ENCODE results near the gene MUC2. TPM values are rescaled to one million over a fixed set of nuclear protein-coding genes. Genes with fewer than 3 reads are reported as not detected.

Gene MUC2
- total RNA-seq, 2 donors from 2014 or later: under 0.01 TPM; not detected in 1

DNA sequence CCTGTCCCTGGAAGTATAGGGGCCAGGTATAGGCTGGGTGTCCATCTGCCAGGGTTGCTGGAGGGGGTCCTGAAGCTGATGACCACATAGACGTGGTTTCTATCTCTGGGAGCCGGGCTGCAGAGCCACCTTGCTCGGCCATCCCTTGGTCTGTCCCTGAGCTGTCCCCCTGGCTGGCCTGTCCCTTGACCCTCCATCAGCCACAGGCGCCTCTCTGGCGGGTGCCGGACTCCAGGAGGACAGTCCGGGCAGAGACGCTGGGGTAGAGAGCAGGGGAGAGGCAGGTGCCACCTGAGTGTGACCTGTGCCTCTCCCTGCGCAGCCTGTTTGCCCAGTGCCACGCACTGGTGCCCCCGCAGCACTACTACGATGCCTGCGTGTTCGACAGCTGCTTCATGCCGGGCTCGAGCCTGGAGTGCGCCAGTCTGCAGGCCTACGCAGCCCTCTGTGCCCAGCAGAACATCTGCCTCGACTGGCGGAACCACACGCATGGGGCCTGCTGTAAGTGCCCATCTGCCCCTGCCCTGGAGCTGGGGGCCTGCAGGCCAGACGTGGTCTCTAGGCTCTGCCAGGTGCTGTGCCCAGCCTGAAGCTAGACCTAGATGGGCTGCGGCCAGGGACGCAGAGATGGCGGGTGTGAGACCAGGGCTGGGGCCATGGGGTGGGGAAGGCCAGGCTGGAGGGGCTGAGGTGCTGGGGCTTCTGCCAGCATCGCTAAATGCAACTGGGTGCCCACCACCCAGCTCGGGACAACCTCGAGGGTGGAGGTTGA is 29.9 kb downstream of the MUC2 start:
- 81% methylated on average over 3 to 24 of the region's 28 CpGs for WGBS, 2 donors
- no peak for TF ChIP-seq POLR2A (IDR thresholded peaks at IDR 0.05)
- TF ChIP-seq, protein P1, sequence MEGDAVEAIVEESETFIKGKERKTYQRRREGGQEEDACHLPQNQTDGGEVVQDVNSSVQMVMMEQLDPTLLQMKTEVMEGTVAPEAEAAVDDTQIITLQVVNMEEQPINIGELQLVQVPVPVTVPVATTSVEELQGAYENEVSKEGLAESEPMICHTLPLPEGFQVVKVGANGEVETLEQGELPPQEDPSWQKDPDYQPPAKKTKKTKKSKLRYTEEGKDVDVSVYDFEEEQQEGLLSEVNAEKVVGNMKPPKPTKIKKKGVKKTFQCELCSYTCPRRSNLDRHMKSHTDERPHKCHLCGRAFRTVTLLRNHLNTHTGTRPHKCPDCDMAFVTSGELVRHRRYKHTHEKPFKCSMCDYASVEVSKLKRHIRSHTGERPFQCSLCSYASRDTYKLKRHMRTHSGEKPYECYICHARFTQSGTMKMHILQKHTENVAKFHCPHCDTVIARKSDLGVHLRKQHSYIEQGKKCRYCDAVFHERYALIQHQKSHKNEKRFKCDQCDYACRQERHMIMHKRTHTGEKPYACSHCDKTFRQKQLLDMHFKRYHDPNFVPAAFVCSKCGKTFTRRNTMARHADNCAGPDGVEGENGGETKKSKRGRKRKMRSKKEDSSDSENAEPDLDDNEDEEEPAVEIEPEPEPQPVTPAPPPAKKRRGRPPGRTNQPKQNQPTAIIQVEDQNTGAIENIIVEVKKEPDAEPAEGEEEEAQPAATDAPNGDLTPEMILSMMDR (IDR thresholded peaks at IDR 0.05): no peak
- Histone ChIP-seq H3K27ac (no peak overlapping the region), H3K27me3 (peaks cover 0 to 4% of the 10 kb centered on the region in 2 donors), H3K4me1 (no peaks in the 10 kb centered on the region), H3K9me3 (no peaks in the 10 kb centered on the region), H3K36me3 (replicated peaks in 1 of 2; ENCODE audit: insufficient read depth in 1 of 2, low read depth in 2 of 2) (no peaks in the 10 kb centered on the region), H3K4me3 (no peak overlapping the region)
- DNase-seq (no peak), ATAC-seq (no peak)
- intact Hi-C loops (cut with DNase I): no loop called here

DNA sequence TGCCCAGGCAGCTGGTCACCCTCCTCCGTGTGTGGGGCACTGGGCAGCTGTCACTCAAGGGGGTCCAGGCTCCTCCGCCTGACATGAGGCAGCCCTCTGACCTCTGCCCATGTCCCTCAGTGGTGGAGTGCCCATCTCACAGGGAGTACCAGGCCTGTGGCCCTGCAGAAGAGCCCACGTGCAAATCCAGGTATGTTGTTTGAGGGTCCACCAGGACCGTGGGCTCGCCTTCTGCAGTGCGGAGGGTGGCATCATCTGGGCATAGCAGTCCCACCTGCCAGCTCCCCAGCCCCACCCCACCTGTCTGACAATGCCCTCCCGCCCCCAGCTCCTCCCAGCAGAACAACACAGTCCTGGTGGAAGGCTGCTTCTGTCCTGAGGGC is 30.5 kb downstream of the MUC2 start:
- Histone ChIP-seq H3K27me3 (peaks cover 0 to 5% of the 10 kb centered on the region in 2 donors), H3K27ac (no peak overlapping the region), H3K9me3 (no peaks in the 10 kb centered on the region), H3K4me3 (no peak overlapping the region), H3K4me1 (no peaks in the 10 kb centered on the region), H3K36me3 (replicated peaks in 1 of 2; ENCODE audit: insufficient read depth in 1 of 2, low read depth in 2 of 2) (no peaks in the 10 kb centered on the region)
- TF ChIP-seq POLR2A (IDR thresholded peaks at IDR 0.05): no peak
- TF ChIP-seq, protein P1 (IDR thresholded peaks at IDR 0.05): no peak
- ATAC-seq (no peak), DNase-seq (no peak)
- intact Hi-C loops (cut with DNase I): no loop called here
- 86% methylated on average over 7 of the region's 7 CpGs; no CpG with 5 or more reads in 1 of the 2 donors for WGBS, 2 donors

DNA sequence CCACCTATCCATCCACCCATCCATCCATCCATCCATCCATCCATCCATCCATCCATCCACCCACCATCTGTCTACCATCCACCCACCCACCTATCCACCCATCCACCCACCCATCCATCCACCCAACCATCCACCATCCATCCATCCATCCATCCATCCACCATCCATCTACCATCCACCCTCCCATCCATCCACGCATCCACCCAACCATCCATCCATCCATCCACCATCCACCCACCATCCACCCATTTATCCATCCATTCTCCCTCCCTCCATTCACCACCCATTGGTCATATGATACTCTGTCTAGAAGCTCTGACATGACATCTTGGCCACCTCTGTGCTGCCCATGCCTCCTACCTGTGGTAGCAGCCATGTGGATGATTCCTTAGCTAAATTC is 31.7 kb downstream of the MUC2 start:
- Histone ChIP-seq H3K27me3 (peaks cover 0 to 5% of the 10 kb centered on the region in 2 donors), H3K4me1 (no peaks in the 10 kb centered on the region), H3K9me3 (no peaks in the 10 kb centered on the region), H3K36me3 (replicated peaks in 1 of 2; ENCODE audit: insufficient read depth in 1 of 2, low read depth in 2 of 2) (no peaks in the 10 kb centered on the region), H3K27ac (no peak overlapping the region), H3K4me3 (no peak overlapping the region)
- DNase-seq (no peak), ATAC-seq (no peak)
- intact Hi-C loops (cut with DNase I): no loop called here
- WGBS, 2 donors: 79 to 97% methylated on average over 1 of the region's 1 CpG
- no peak for TF ChIP-seq POLR2A (IDR thresholded peaks at IDR 0.05)
- TF ChIP-seq, protein P1 (IDR thresholded peaks at IDR 0.05): no peak

DNA sequence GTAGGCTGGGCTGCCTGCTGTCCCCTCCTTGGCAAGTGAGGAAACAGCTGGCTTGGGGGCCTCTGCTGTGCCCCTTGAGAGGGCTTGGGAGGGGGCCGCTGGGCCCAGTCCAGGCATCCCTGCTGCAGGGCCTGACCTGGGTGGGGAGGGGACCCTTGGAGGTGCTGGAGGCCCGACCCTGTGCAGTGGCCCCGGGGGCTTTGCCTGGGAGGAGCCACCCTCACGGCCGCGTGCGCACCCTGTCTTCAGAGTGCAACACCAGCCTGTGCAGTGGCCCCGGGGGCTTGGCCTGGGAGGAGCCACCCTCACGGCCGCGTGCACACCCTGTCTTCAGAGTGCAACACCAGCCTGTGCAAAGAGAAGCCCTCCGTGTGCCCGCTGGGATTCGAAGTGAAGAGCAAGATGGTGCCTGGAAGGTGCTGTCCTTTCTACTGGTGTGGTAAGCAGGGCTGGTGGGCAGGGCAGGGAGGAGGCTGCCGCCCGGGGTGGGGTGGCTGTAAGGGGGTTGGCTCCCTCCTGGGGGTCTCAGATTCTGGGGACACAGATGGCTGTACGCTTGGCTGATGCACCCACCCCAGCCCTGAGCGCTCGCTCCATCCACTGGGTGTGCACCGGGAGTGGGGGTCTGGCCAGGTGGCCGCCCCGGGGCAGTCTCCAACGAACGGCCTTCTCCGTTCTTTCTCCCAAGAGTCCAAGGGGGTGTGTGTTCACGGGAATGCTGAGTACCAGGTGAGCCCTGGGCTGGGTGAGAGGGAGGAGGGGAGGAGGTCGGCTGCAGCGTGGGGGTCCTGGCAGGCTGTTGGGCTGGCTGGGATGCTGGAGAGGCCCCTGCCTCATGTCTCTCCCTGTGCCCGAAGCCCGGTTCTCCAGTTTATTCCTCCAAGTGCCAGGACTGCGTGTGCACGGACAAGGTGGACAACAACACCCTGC is 32.9 kb downstream of the MUC2 start:
- Histone ChIP-seq H3K27ac (no peak overlapping the region), H3K4me3 (no peak overlapping the region), H3K27me3 (peaks cover 0 to 5% of the 10 kb centered on the region in 2 donors), H3K36me3 (replicated peaks in 1 of 2; ENCODE audit: insufficient read depth in 1 of 2, low read depth in 2 of 2) (no peaks in the 10 kb centered on the region), H3K9me3 (no peaks in the 10 kb centered on the region), H3K4me1 (no peaks in the 10 kb centered on the region)
- WGBS, 2 donors: 64 to 78% methylated on average over 11 to 31 of the region's 32 CpGs
- TF ChIP-seq, protein P1 (IDR thresholded peaks at IDR 0.05): no peak
- no peak for TF ChIP-seq POLR2A (IDR thresholded peaks at IDR 0.05)
- ATAC-seq: no peak
- intact Hi-C loops (cut with DNase I): no loop called here
- DNase-seq: no peak
